ENCODE measurements around the gene HCN4. TPM values are rescaled to one million over a fixed set of nuclear protein-coding genes. Genes with fewer than 3 reads are reported as not detected.
"Not testable (repeated sequence)": the region's sequence is repeated elsewhere in the genome, so short reads cannot be mapped to it uniquely, and the experiment has no call there.

The HCN4 gene
- total RNA-seq, result 93.1 and 159 TPM in 2 replicates
- polyA plus RNA-seq, result 59.2 and 102 TPM in 2 replicates

DNA sequence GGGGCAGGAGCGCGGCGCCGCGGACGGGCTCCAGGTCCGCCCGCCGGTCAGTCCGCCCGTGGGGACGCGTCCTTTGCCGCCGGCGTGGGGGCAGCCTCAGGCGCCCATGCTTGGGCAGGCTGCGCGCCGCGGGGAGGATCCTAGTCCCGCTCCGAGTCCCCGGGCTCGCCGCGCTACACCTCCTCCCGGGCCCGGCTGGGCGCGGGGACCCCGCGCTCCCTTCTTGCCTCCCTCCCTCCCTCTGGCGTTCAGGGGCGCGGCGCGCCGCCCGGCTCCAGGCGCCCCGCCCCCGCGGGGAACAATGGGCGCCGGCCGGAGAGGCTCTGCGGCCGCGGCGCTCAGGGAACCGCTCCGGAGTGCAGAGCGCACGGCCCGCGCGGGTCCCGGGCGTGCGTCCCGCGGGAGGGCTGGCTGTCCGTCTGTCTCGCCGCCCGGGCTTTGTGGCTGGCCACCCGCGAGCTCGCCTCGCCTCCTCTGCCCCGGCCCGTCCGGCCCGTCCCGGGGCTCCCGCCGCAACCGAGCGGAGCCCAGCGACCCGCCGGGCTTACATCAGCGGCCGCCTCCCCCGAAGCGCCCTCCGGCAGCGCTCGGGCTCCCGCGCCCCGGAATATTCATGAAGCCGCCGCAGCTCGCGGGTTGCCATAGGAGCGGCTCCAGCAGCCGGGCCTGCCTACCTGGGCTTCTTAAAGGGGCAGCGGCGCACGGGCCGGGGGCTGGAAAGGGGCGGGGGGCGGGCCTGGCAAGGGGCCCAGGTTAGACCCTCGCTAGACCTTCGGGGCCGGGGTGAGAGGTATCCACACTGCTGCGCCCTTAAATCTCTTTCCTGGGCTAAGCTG, at the start of gene HCN4:
TSS of gene HCN4 (minus strand) at position 658 of the 836 bp plus-strand sequence. CDS start 688 bp downstream, outside the sequence.
- no peaks in the 10 kb centered on the region for H3K27me3 ChIP-seq
- peak in 1 of 2 donors; percentile 89 for DNase-seq (ENCODE audit: low read depth in 1 of 2, low spot score in 1 of 2)
- peaks cover 52% of the 10 kb centered on the region for H3K4me1 ChIP-seq (ENCODE audit: low read depth)
- peak within 1 kb of the TSS; percentile 98 for H3K27ac ChIP-seq
- peaks cover 2% of the 10 kb centered on the region for H3K36me3 ChIP-seq
- H3K4me3 ChIP-seq, result peak within 1 kb of the TSS; percentile 80
- TF ChIP-seq, protein P1, sequence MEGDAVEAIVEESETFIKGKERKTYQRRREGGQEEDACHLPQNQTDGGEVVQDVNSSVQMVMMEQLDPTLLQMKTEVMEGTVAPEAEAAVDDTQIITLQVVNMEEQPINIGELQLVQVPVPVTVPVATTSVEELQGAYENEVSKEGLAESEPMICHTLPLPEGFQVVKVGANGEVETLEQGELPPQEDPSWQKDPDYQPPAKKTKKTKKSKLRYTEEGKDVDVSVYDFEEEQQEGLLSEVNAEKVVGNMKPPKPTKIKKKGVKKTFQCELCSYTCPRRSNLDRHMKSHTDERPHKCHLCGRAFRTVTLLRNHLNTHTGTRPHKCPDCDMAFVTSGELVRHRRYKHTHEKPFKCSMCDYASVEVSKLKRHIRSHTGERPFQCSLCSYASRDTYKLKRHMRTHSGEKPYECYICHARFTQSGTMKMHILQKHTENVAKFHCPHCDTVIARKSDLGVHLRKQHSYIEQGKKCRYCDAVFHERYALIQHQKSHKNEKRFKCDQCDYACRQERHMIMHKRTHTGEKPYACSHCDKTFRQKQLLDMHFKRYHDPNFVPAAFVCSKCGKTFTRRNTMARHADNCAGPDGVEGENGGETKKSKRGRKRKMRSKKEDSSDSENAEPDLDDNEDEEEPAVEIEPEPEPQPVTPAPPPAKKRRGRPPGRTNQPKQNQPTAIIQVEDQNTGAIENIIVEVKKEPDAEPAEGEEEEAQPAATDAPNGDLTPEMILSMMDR (IDR thresholded peaks at IDR 0.05; ENCODE audit: low read depth, low read length), result no peak
- H3K9me3 ChIP-seq (ENCODE audit: low read depth), result no peaks in the 10 kb centered on the region

- Histone ChIP-seq H3K27me3 (no peaks in the 10 kb centered on the region), H3K9me3 (ENCODE audit: low read depth) (no peaks in the 10 kb centered on the region), H3K4me3 (no peak overlapping the region), H3K4me1 (ENCODE audit: low read depth) (no peaks in the 10 kb centered on the region), H3K36me3 (no peaks in the 10 kb centered on the region), H3K27ac (no peak overlapping the region)
- TF ChIP-seq, protein P1 (IDR thresholded peaks at IDR 0.05; ENCODE audit: low read depth, low read length), result no peak
- no peak for DNase-seq (ENCODE audit: low read depth in 1 of 2, low spot score in 1 of 2)
Measured at GRCh38 chr15:73414876-73415275, 46.1 kb upstream of the HCN4 start.

DNA sequence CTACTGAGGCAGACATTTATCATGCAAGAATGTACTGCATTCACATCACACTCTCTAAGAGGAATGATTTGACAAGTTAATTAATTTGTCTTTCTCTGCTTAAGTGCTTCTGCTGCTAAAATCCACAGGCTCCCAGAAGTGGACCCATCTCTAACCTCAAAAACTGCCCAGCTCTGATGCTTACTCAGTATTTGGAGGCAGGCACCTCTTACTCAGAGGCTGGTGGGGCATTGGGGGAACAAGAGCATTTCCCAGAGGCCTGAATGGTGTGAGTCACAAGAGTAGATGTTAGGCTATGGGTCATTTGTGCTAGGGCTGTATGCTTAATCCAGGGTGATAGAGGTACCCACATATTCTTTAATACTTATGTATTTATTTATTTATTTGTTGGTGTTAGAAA, 34.4 kb upstream of the HCN4 start:
- Histone ChIP-seq H3K4me1 (ENCODE audit: low read depth) (peaks cover 8% of the 10 kb centered on the region), H3K27me3 (no peaks in the 10 kb centered on the region), H3K27ac (no peak overlapping the region), H3K4me3 (no peak overlapping the region), H3K9me3 (ENCODE audit: low read depth) (no peaks in the 10 kb centered on the region), H3K36me3 (no peaks in the 10 kb centered on the region)
- TF ChIP-seq, protein P1 (IDR thresholded peaks at IDR 0.05; ENCODE audit: low read depth, low read length), result no peak
- DNase-seq (ENCODE audit: low read depth in 1 of 2, low spot score in 1 of 2), result peak in 1 of 2 donors; percentile 21

DNA sequence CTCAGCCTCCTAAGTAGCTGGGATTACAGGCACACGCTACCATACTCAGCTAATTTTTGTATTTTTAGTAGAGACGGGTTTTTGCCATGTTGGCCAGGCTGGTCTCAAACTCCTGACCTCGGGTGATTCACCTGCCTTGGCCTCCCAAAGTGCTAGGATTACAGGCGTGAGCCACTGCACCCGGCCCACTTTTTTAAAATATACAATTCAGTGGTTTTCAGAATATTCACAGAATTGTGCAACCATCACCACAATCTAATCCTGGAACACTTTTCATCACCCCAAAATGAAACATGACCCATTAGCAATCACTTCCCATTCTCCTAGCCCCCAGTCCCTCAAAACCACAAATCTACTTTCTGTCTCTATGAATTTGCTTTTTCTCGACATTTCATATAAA, 31.5 kb upstream of the HCN4 start:
- H3K4me3 ChIP-seq; H3K9me3 ChIP-seq (ENCODE audit: low read depth); H3K27ac ChIP-seq; H3K36me3 ChIP-seq; H3K27me3 ChIP-seq: not testable (repeated sequence)
- H3K4me1 ChIP-seq (ENCODE audit: low read depth), result peaks cover 14% of the 10 kb centered on the region
- DNase-seq (ENCODE audit: low read depth in 1 of 2, low spot score in 1 of 2), result peak in 1 of 2 donors; percentile 60

GRCh38 chr15:73398861-73399260, 30.1 kb upstream of the HCN4 start:
- TF ChIP-seq, protein P1 (IDR thresholded peaks at IDR 0.05; ENCODE audit: low read depth, low read length), result no peak
- DNase-seq (ENCODE audit: low read depth in 1 of 2, low spot score in 1 of 2), result no peak
- Histone ChIP-seq H3K4me1 (ENCODE audit: low read depth) (peaks cover 26% of the 10 kb centered on the region), H3K27ac (no peak overlapping the region), H3K27me3 (no peaks in the 10 kb centered on the region), H3K36me3 (no peaks in the 10 kb centered on the region), H3K9me3 (ENCODE audit: low read depth) (no peaks in the 10 kb centered on the region), H3K4me3 (no peak overlapping the region)

- peak overlapping the region; percentile 48 for H3K27ac ChIP-seq
- H3K36me3 ChIP-seq, result no peaks in the 10 kb centered on the region
- no peak overlapping the region for H3K4me3 ChIP-seq
- no peaks in the 10 kb centered on the region for H3K9me3 ChIP-seq (ENCODE audit: low read depth)
- peaks cover 31% of the 10 kb centered on the region for H3K4me1 ChIP-seq (ENCODE audit: low read depth)
- TF ChIP-seq, protein P1 (IDR thresholded peaks at IDR 0.05; ENCODE audit: low read depth, low read length), result no peak
- no peak for DNase-seq (ENCODE audit: low read depth in 1 of 2, low spot score in 1 of 2)
- H3K27me3 ChIP-seq, result no peaks in the 10 kb centered on the region
Measured at GRCh38 chr15:73397461-73397860, 28.7 kb upstream of the HCN4 start.
